Measurements from ENCODE around the gene MROH2B.

MROH2B gene

GRCh38 chr5:40972434-40972833, 98.7 kb downstream of the MROH2B start:
- DNase-seq (ENCODE audit: low spot score) = no peak

- no peak for DNase-seq (ENCODE audit: low spot score)
Measured at GRCh38 chr5:40962207-40962955, 108.8 kb downstream of the MROH2B start.

GRCh38 chr5:40960037-40960436, 111.1 kb downstream of the MROH2B start:
- no peak for DNase-seq (ENCODE audit: low spot score)

GRCh38 chr5:40958811-40959210, 112.3 kb downstream of the MROH2B start:
- no peak for DNase-seq (ENCODE audit: low spot score)

GRCh38 chr5:40957048-40957447, 114.1 kb downstream of the MROH2B start:
- DNase-seq (ENCODE audit: low spot score) = no peak

GRCh38 chr5:40955313-40955712, 115.8 kb downstream of the MROH2B start:
- no peak for DNase-seq (ENCODE audit: low spot score)

Measured in iPS-NIHi11 (cell line).